ENCODE results near the gene IRF2BP1. TPM values are rescaled to one million over a fixed set of nuclear protein-coding genes. Genes with fewer than 3 reads are reported as not detected.

IRF2BP1 gene
- total RNA-seq, 1 donor = 35.8 TPM

GRCh38 chr19:45876411-45877197 lies 9.3 kb downstream of the IRF2BP1 start:
- peak overlapping the region; percentile 72 for H2AFZ ChIP-seq (ENCODE audit: low read length)
- H3K4me3 ChIP-seq (ENCODE audit: insufficient read depth, low read length) = peak overlapping the region; percentile 45
- DNase-seq (ENCODE audit: insufficient read length, low spot score, missing footprints) = peak; percentile 90
- no peaks in the 10 kb centered on the region for H3K36me3 ChIP-seq (ENCODE audit: insufficient read depth, low read length)
- H3K79me2 ChIP-seq (ENCODE audit: insufficient read depth, low read length) = no peaks in the 10 kb centered on the region
- H3K27ac ChIP-seq (ENCODE audit: low read depth, low read length) = no peak overlapping the region
- H3K9me3 ChIP-seq (ENCODE audit: low read depth, low read length) = no peaks in the 10 kb centered on the region
- TF ChIP-seq CTCF (IDR thresholded peaks at IDR 0.05; ENCODE audit: extremely low read depth, low read depth, low read length) = no peak
- no peaks in the 10 kb centered on the region for H4K20me1 ChIP-seq (ENCODE audit: insufficient read depth, low read length)
- H3K4me1 ChIP-seq (ENCODE audit: insufficient read depth, low read length) = peaks cover 3% of the 10 kb centered on the region
- H3K27me3 ChIP-seq (ENCODE audit: insufficient read depth, low read length) = peaks cover 9% of the 10 kb centered on the region
- H3K4me2 ChIP-seq (ENCODE audit: insufficient read depth, low read length) = peak overlapping the region; percentile 20

- H3K9me3 ChIP-seq (ENCODE audit: low read depth, low read length) = no peaks in the 10 kb centered on the region
- H3K27ac ChIP-seq (ENCODE audit: low read depth, low read length) = no peak overlapping the region
- no peak overlapping the region for H3K4me3 ChIP-seq (ENCODE audit: insufficient read depth, low read length)
- peaks cover 3% of the 10 kb centered on the region for H3K4me1 ChIP-seq (ENCODE audit: insufficient read depth, low read length)
- H3K79me2 ChIP-seq (ENCODE audit: insufficient read depth, low read length) = no peaks in the 10 kb centered on the region
- H2AFZ ChIP-seq (ENCODE audit: low read length) = peak overlapping the region; percentile 72
- H3K4me2 ChIP-seq (ENCODE audit: insufficient read depth, low read length) = peak overlapping the region; percentile 20
- DNase-seq (ENCODE audit: insufficient read length, low spot score, missing footprints) = no peak
- no peaks in the 10 kb centered on the region for H3K36me3 ChIP-seq (ENCODE audit: insufficient read depth, low read length)
- H4K20me1 ChIP-seq (ENCODE audit: insufficient read depth, low read length) = no peaks in the 10 kb centered on the region
- TF ChIP-seq CTCF (IDR thresholded peaks at IDR 0.05; ENCODE audit: extremely low read depth, low read depth, low read length) = no peak
- peaks cover 9% of the 10 kb centered on the region for H3K27me3 ChIP-seq (ENCODE audit: insufficient read depth, low read length)
Measured at GRCh38 chr19:45876161-45876410, 9.9 kb downstream of the IRF2BP1 start.

GRCh38 chr19:45874620-45874966 lies 11.3 kb downstream of the IRF2BP1 start:
- Histone ChIP-seq H2AFZ (ENCODE audit: low read length) (no peak overlapping the region), H4K20me1 (ENCODE audit: insufficient read depth, low read length) (no peaks in the 10 kb centered on the region), H3K27ac (ENCODE audit: low read depth, low read length) (no peak overlapping the region), H3K4me2 (ENCODE audit: insufficient read depth, low read length) (no peak overlapping the region), H3K4me3 (ENCODE audit: insufficient read depth, low read length) (no peak overlapping the region), H3K9me3 (ENCODE audit: low read depth, low read length) (no peaks in the 10 kb centered on the region), H3K79me2 (ENCODE audit: insufficient read depth, low read length) (no peaks in the 10 kb centered on the region), H3K27me3 (ENCODE audit: insufficient read depth, low read length) (peaks cover 9% of the 10 kb centered on the region), H3K36me3 (ENCODE audit: insufficient read depth, low read length) (no peaks in the 10 kb centered on the region), H3K4me1 (ENCODE audit: insufficient read depth, low read length) (peaks cover 3% of the 10 kb centered on the region)
- DNase-seq (ENCODE audit: insufficient read length, low spot score, missing footprints) = peak; percentile 27
- TF ChIP-seq CTCF (IDR thresholded peaks at IDR 0.05; ENCODE audit: extremely low read depth, low read depth, low read length) = no peak

- TF ChIP-seq CTCF (IDR thresholded peaks at IDR 0.05; ENCODE audit: extremely low read depth, low read depth, low read length) = no peak
- Histone ChIP-seq H3K79me2 (ENCODE audit: insufficient read depth, low read length) (no peaks in the 10 kb centered on the region), H3K4me1 (ENCODE audit: insufficient read depth, low read length) (peaks cover 3% of the 10 kb centered on the region), H3K4me2 (ENCODE audit: insufficient read depth, low read length) (no peak overlapping the region), H3K4me3 (ENCODE audit: insufficient read depth, low read length) (no peak overlapping the region), H3K27ac (ENCODE audit: low read depth, low read length) (no peak overlapping the region), H3K27me3 (ENCODE audit: insufficient read depth, low read length) (peaks cover 13% of the 10 kb centered on the region), H4K20me1 (ENCODE audit: insufficient read depth, low read length) (no peaks in the 10 kb centered on the region), H3K9me3 (ENCODE audit: low read depth, low read length) (no peaks in the 10 kb centered on the region), H3K36me3 (ENCODE audit: insufficient read depth, low read length) (no peaks in the 10 kb centered on the region), H2AFZ (ENCODE audit: low read length) (no peak overlapping the region)
- DNase-seq (ENCODE audit: insufficient read length, low spot score, missing footprints) = peak; percentile 45
Measured at GRCh38 chr19:45873219-45873772, 12.6 kb downstream of the IRF2BP1 start.

Data from osteoblast (primary cell).